Activated gamma-delta T cell treated with Interleukin-2 at 50 U/mL for 16 hours (primary cell): Measurements from ENCODE around the gene CCDC102A.

Source experiments
- DNase-seq: peaks from one replicate; pipeline ENCODE4 v3.0.0-alpha.2; 2020

The CCDC102A gene

GRCh38 chr16:57475711-57476339, 60.5 kb downstream of the CCDC102A start:
- DNase-seq: peak; percentile 73

DNA sequence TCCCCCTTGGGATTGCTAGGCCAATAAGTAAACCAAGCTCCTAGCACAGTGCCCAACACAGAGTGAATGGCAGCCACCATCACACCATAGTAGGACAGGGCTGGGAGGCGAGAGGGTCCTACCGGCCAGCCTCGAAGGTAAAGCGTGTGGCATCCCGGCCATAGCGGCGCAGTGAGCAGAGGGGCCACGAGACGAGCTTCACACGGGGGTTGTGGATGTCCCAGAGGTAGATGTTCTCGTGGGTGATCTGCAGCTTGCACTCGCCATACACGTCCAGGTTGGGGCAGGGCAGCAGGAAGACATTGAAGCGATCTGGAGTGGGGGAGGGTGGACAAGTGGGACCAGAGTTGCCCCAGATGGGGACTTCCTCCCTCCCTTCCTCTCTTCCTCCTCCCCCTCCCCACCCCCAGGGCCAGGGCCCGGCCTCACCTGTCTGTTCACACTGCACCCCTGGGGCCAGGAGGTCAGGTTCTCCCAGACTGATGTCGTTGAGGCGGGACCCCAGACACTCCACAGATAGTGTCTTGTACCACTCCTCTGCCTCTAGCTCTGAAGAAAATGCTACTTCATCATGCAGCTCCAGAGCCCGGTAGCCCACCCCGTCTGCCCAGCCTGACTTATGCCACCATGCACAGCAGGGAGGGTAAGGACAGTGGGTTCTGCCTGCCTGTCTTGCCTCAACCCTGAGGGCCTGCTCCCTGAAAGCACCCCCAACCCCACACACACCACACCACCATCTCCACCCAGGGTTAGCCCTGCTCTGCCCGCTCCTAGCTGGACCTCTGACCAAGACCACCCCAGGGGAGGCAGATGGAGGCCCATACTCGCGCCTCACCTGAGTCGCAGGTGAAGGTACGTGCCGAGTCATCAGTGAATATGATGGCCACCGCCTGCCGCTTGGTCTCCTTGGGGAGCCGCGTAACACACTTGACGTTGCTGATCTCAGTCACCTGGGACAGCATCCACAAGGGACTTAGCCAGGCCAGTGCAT, 61.4 kb downstream of the CCDC102A start:
- no peak for DNase-seq

DNA sequence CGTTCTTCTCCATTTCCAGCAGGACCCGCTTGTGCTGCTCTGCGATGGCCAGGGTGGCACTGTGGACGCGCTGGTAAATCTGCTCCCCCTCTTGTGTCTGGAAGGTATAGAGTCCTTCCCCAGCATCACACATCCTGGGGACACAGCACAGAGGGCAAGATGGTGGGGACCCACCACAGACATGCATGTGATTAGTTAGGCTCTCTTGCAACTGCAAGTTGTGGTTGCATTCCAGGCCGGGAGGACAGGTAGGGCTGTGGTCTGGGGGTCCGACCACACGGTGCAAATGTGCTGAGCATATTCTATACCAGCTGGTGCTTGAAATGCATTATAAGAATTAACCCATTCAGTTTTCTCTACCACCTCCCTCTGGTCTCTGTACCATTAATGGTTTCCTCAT, 62.5 kb downstream of the CCDC102A start:
- DNase-seq: no peak

DNA sequence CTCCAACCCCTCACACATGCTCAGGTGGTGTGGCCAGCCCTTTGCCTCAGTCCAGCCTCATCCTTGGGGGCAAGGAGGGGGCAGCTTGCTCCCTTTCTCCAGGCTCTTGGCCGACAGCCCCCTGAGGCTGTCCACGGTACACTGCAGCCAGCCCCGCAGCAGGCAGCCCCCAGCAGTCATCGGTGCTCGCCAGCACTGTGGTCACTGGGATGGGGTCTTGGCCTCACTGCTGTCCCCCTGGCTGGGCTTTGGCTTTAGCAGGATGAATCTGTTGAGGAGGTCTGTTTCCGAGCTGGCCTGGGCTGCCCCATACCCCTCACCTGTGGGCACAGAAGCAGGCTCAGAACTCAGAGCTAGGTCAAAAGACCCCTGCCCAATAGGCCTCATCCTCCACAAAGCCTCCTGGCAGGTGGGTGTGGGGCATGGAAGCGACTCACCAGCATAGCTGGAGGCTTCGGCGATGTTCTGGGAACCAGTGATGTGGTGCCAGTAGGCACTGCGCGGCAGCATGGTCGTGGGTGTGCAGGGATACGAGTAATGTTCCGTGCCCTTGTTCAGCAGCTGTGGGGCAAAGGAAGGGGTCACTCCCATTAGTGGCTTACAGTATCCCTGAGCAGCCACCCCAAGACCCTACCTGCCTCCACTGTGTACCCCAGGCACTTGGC, 63.1 kb downstream of the CCDC102A start:
- no peak for DNase-seq

- DNase-seq: no peak
Observed at GRCh38 chr16:57472665-57473060, 63.7 kb downstream of the CCDC102A start.

DNA sequence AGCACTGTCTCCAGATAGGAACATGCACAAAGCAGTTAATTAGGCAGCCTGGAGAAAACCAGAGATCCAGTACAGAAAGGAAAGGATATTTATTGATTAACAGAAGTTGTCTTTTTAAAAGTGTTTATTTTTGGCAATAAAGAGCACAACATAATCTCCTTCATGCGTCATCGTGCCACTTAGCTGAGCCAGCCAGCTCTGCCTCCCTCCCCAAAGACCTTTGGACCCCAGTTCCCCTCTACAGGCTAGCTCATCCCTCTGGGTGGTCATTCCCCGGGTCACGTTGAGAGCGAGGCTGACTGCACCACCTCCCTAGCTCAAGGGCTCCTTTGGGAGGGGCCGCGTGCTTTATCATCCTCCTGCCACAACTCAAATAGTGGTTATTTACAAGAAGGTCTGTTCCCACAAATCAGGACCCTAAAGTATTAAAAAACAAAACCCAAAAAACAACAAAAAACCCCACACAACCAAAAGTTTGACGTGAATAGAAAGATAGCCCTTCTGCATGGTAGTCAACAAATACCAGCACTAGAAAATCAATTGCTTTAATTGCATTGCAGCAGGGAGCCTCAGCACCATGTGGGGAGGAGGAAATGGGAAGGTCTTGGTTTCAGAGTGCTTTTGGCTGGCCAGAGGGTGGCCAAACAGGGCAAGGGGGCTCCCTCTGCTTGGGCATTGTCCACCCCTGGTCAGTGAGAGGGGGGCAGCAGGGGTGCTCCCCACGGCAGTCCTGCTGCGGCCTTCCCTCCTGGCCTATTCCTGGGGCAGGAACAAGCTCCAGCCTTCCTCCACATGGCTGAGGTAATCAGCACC, 64.3 kb downstream of the CCDC102A start:
- DNase-seq: no peak

DNA sequence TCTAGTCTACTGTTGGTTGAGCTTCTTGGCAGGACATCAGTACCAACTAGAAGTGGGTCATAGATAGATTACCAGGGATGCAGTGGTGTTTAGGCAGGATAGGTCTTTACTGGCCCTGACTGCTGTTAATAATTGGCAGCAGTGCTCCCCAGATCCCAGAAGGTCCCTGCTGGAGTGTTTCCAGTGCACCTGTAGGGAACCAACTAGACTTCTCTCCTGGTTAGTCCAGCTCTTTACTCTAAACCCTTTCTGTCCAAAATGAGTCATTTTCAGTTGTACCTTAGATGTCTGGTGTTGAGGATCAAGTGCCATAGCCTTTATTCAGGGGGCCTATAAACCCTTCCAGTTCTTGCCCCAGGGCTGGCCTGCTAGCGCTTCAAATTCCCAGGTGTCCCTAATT, 65.2 kb downstream of the CCDC102A start:
- no peak for DNase-seq

GRCh38 chr16:57470711-57471110, 65.7 kb downstream of the CCDC102A start:
- no peak for DNase-seq

- DNase-seq: no peak
Observed at GRCh38 chr16:57469917-57470470, 66.4 kb downstream of the CCDC102A start.

DNA sequence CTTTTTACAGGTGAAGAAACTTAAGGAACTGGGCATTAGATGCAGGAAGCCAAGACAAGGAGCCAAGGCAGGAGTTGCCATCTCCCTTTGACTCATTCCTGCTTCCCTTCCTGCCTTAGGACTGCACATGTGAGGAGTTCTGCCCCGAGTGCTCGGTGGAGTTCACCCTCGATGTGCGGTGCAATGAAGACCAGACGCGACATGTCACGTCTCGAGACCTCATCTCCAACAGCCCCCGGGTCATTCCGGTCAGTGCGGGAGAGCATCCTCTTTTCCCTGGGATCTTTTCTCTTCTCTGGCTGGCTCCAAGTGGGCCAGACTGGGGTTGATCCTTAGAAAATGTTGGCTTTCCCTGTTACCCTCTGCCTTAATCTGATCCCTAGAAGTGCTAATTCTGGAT, 67.3 kb downstream of the CCDC102A start:
- DNase-seq: no peak

- DNase-seq: no peak
Observed at GRCh38 chr16:57468346-57468745, 68.0 kb downstream of the CCDC102A start.

GRCh38 chr16:57464523-57464922, 71.8 kb downstream of the CCDC102A start:
- DNase-seq: no peak

- no peak for DNase-seq
Observed at GRCh38 chr16:57462978-57463362, 73.4 kb downstream of the CCDC102A start.

GRCh38 chr16:57462209-57462977, 74.0 kb downstream of the CCDC102A start, which contains the start of gene POLR2C:
POLR2C (plus strand) TSS chr16:57462679; CDS start chr16:57462725, 46 bp downstream.
- DNase-seq: peak; percentile 94
